Upper lobe of left lung (tissue), 6 donors: ENCODE results near the gene ICA1L. TPM values are rescaled to one million over a fixed set of nuclear protein-coding genes. Genes with fewer than 3 reads are reported as not detected.

Experiments
- ATAC-seq, 2 donors: fragments of 200-7000 bp; cut with Tn5 transposase; one replicate each; pipeline ENCODE4 v1.9.1; 2022; ENCODE audit warnings: mild to moderate bottlenecking in 2 of 2, moderate library complexity in 2 of 2; ENCODE audit not compliant: low FRiP score in 2 of 2
- DNase-seq, 2 donors: peaks; one replicate each; pipeline ENCODE4 v3.0.0-alpha.2; 2019 to 2020
- H3K27ac ChIP-seq, 4 donors: fragments of 200-600 bp; sonication (generic); one replicate each; pipeline ENCODE4 v1.5.1; 2016 to 2019
- H3K27me3 ChIP-seq, 4 donors: fragments of 200-600 bp; sonication (generic); one replicate each; pipeline ENCODE4 v1.5.1; 2017 to 2019
- H3K36me3 ChIP-seq, 4 donors: fragments of 200-600 bp; sonication (generic); one replicate each; pipeline ENCODE4 v1.5.1; 2016 to 2019
- H3K4me1 ChIP-seq, 4 donors: fragments of 200-600 bp; sonication (generic); one replicate each; pipeline ENCODE4 v1.5.1; 2018 to 2019
- H3K4me3 ChIP-seq, 4 donors: fragments of 200-600 bp; sonication (generic); one replicate each; pipeline ENCODE4 v1.5.1; 2017 to 2019; ENCODE audit warnings: mild to moderate bottlenecking in 2 of 4, moderate library complexity in 1 of 4
- H3K9me3 ChIP-seq, 4 donors: fragments of 200-600 bp; sonication (generic); one replicate each; pipeline ENCODE4 v1.5.1; 2018 to 2019
- EP300 ChIP-seq, 4 donors: sonication (generic); formaldehyde crosslinking; IDR thresholded peaks; one replicate each; pipeline ENCODE4 v1.5.1; 2017; ENCODE audit warnings: antibody characterized with exemption in 4 of 4, control low read depth in 2 of 4
- POLR2A ChIP-seq, 4 donors: fragments of 450-650 bp; IDR thresholded peaks; one replicate each; pipeline ENCODE4 v1.5.1; 2016 to 2017; ENCODE audit warnings: antibody characterized with exemption in 4 of 4, mild to moderate bottlenecking in 2 of 4
- POLR2AphosphoS5 ChIP-seq, 2 donors: sonication (generic); formaldehyde crosslinking; IDR thresholded peaks; one replicate each; pipeline ENCODE4 v1.5.1; 2017; ENCODE audit warnings: antibody characterized with exemption in 2 of 2
- WGBS, 2 donors: methylation state at CpG; one replicate each; pipeline ENCODE4 v1.1.5; 2017 to 2018; 5-methylcytosine and 5-hydroxymethylcytosine counted together
- total RNA-seq, 6 donors: library from RNA; depleted of rRNA in 4 of 6; stranded (reverse); fragments of >200 nt in 4 of 6; gene quantifications; one replicate each; pipeline versions ENCODE4 v1.1.0 to v1.2.1, GENCODE V29; 2016 to 2021
- TF ChIP-seq, protein P1 (sequence below), 6 experiments: fragments of 450-650 bp in 4 of 6; fragments of 200-600 bp in 2 of 6; sonication (generic) in 2 of 6; IDR thresholded peaks; one replicate each; pipeline ENCODE4 v1.5.1; 2016 to 2019; ENCODE audit warnings: antibody characterized with exemption in 6 of 6
- donor health status: DM: no; HTN: no; CAD: no; lungs with moderate emphysema.
- donor health status: DM: no; HTN: yes; CAD: no; lungs with severe emphysema.

The ICA1L gene
- total RNA-seq, 6 donors from 2014 or later, result 3.0 to 28.3 (median 5.7) TPM

DNA sequence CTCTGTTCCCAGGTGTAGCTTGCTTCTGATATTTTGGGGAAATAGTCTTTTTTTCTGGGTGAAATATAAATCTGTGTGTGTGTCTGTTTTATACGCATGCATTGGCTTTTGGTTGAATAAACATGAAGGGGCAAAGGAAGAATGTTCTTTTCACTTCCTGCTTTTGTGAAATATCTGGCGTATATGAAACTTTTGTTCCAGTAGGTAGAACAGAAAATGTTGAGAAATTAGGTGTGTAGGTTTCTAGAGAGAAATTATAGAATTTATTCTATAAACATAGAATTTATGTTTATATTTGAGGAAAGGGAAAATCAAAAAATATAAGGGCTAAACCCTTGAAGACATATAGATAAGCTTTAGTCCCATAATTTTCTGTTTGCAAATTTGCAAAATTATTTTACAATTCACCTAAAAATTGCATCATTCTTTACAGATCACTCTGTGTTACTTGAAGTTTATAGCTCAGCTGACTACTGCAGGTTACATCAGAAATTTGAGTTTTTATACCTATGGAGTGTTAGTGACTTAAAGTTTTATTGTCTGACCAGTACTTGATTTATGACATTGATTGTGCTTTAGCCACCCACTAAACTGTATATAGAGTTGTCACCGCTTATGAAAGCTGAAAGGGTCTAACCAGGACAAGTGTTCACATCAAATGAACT is 120.7 kb downstream of the ICA1L start:
- TF ChIP-seq POLR2A (IDR thresholded peaks at IDR 0.05) (no peak), POLR2AphosphoS5 (IDR thresholded peaks at IDR 0.05) (no peak), EP300 (IDR thresholded peaks at IDR 0.05) (no peak)
- TF ChIP-seq, protein P1, sequence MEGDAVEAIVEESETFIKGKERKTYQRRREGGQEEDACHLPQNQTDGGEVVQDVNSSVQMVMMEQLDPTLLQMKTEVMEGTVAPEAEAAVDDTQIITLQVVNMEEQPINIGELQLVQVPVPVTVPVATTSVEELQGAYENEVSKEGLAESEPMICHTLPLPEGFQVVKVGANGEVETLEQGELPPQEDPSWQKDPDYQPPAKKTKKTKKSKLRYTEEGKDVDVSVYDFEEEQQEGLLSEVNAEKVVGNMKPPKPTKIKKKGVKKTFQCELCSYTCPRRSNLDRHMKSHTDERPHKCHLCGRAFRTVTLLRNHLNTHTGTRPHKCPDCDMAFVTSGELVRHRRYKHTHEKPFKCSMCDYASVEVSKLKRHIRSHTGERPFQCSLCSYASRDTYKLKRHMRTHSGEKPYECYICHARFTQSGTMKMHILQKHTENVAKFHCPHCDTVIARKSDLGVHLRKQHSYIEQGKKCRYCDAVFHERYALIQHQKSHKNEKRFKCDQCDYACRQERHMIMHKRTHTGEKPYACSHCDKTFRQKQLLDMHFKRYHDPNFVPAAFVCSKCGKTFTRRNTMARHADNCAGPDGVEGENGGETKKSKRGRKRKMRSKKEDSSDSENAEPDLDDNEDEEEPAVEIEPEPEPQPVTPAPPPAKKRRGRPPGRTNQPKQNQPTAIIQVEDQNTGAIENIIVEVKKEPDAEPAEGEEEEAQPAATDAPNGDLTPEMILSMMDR (IDR thresholded peaks at IDR 0.05), result no peak
- Histone ChIP-seq H3K9me3 (no peaks in the 10 kb centered on the region), H3K4me1 (no peaks in the 10 kb centered on the region), H3K4me3 (no peak overlapping the region), H3K36me3 (no peaks in the 10 kb centered on the region), H3K27ac (no peak overlapping the region), H3K27me3 (no peaks in the 10 kb centered on the region)
- ATAC-seq (no peak), DNase-seq (no peak)
- 69 to 72% methylated on average over 3 of the region's 3 CpGs for WGBS, 2 donors

DNA sequence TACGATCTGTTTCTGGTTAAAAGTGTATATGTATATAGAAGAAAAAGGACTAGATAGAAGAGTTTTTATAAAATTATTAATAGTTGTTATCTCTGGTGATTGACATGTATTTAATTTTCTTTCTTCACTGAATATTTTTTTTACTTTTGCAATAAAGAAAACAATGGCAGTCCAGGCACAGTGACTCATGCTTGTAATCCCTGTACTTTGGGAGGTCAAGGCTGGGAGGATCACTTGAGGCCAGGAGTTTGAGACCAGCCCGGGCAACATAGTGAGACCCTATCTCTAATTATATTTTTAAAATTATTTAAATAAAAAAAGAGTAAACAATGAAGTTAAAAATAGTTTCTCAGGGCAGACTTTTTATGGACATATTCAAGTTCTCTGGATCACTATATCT is 122.1 kb downstream of the ICA1L start:
- Histone ChIP-seq H3K9me3 (peaks cover 0 to 1% (median 0%) of the 10 kb centered on the region in 4 donors), H3K4me3 (no peak overlapping the region), H3K4me1 (no peaks in the 10 kb centered on the region), H3K27me3 (no peaks in the 10 kb centered on the region), H3K36me3 (no peaks in the 10 kb centered on the region), H3K27ac (no peak overlapping the region)
- WGBS, 2 donors, result 90 to 92% methylated on average over 2 of the region's 2 CpGs
- ATAC-seq (no peak), DNase-seq (no peak)
- TF ChIP-seq, protein P1 (IDR thresholded peaks at IDR 0.05), result no peak
- TF ChIP-seq POLR2A (IDR thresholded peaks at IDR 0.05) (no peak), EP300 (IDR thresholded peaks at IDR 0.05) (no peak), POLR2AphosphoS5 (IDR thresholded peaks at IDR 0.05) (no peak)

DNA sequence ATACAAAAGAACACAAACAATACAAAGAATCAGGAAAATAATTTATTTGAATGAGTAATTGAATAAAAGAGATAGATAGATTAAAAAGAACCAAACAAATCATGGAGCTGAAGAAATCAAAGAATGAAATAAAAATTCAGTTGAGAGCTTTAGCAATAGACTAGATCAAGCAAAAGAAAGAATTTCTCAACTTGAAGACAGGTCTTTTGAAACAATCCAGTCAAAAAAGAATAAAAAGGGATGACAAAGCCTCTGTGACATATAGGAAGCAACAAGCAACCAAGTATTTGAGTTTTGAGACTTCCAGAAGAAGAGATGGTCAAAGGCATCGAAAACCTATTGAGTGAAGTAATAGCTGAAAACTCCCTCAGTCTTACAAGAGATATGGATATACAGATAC is 128.0 kb downstream of the ICA1L start:
- H3K4me3 ChIP-seq, result no peak overlapping the region
- no peaks in the 10 kb centered on the region for H3K36me3 ChIP-seq
- H3K9me3 ChIP-seq, result peaks cover 0 to 13% (median 2%) of the 10 kb centered on the region in 4 donors
- 100% methylated on average over 1 of the region's 1 CpG for WGBS, 2 donors
- no peaks in the 10 kb centered on the region for H3K27me3 ChIP-seq
- H3K27ac ChIP-seq, result no peak overlapping the region
- ATAC-seq (no peak), DNase-seq (no peak)
- TF ChIP-seq EP300 (IDR thresholded peaks at IDR 0.05) (no peak), POLR2AphosphoS5 (IDR thresholded peaks at IDR 0.05) (no peak), POLR2A (IDR thresholded peaks at IDR 0.05) (no peak)
- TF ChIP-seq, protein P1 (IDR thresholded peaks at IDR 0.05), result no peak
- no peaks in the 10 kb centered on the region for H3K4me1 ChIP-seq

DNA sequence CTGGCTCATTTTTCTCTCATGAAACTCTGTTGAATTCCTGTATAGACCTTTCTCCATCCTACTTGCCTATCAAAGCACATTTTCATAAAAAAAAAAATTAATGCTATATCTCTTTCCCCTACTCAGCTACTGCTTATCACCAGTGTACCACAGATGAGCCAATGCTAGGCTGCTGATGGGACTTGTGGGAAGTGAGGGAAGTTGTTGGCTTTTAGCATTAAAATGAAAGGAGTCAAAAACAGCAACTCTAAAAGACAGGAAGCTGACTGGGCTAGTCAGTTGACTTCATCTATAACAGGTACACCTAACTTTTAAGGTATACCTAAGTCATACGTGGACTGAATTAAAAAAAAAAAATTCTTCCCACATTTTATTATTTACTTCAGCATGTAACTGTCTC is 134.7 kb downstream of the ICA1L start:
- peaks cover 0 to 11% (median 6%) of the 10 kb centered on the region in 4 donors for H3K9me3 ChIP-seq
- H3K27me3 ChIP-seq, result no peaks in the 10 kb centered on the region
- DNase-seq (no peak), ATAC-seq (no peak)
- no peak overlapping the region for H3K4me3 ChIP-seq
- H3K27ac ChIP-seq, result no peak overlapping the region
- no peaks in the 10 kb centered on the region for H3K4me1 ChIP-seq
- H3K36me3 ChIP-seq, result peaks cover 0 to under 1% (median 0%) of the 10 kb centered on the region in 4 donors
- WGBS, 2 donors, result 89 to 90% methylated on average over 1 of the region's 1 CpG
- TF ChIP-seq, protein P1 (IDR thresholded peaks at IDR 0.05), result no peak
- TF ChIP-seq POLR2A (IDR thresholded peaks at IDR 0.05) (no peak), POLR2AphosphoS5 (IDR thresholded peaks at IDR 0.05) (no peak), EP300 (IDR thresholded peaks at IDR 0.05) (no peak)

DNA sequence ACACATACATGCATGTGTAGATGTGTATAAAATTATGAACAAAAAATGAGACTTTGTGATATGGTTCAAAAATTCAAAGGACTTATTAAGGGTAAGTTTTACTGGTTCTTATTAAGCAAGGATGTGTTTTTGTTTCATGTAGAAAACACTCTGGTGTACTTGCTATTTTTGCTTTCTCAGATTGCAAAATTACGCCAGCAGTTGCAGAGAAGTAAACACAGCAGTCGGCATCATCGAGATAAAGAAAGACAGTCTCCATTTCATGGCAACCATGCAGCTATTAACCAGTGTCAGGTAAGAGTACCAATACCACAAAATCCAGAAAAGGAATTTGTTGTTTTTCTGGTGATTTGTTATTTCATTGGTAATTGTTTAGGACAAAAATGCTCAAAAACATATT is 145.5 kb downstream of the ICA1L start:
- DNase-seq, result no peak
- Histone ChIP-seq H3K4me1 (no peaks in the 10 kb centered on the region), H3K36me3 (peaks cover 0 to 3% (median 0%) of the 10 kb centered on the region in 4 donors), H3K27ac (no peak overlapping the region), H3K9me3 (no peaks in the 10 kb centered on the region), H3K4me3 (no peak overlapping the region), H3K27me3 (no peaks in the 10 kb centered on the region)
- ATAC-seq, result no peak
- 64 to 92% methylated on average over 3 of the region's 3 CpGs for WGBS, 2 donors
- TF ChIP-seq POLR2A (IDR thresholded peaks at IDR 0.05) (no peak), POLR2AphosphoS5 (IDR thresholded peaks at IDR 0.05) (no peak), EP300 (IDR thresholded peaks at IDR 0.05) (no peak)
- TF ChIP-seq, protein P1 (IDR thresholded peaks at IDR 0.05), result no peak
